T-cell (primary cell): Measurements from ENCODE around the gene IL17RC. TPM values are rescaled to one million over a fixed set of nuclear protein-coding genes. Genes with fewer than 3 reads are reported as not detected.

Source experiments
- ATAC-seq, 4 experiments: fragments of 200-7000 bp in 3 of 4; fragments of 150-1000 bp in 1 of 4; cut with Tn5 transposase; replicated peaks in 1 of 4; 1 replicate in 3 of 4; 2 replicates in 1 of 4; pipeline ENCODE4 v1.10.0; 2021; ENCODE audit warnings: moderate library complexity in 3 of 4, mild to moderate bottlenecking in 2 of 4, moderate number of reproducible peaks in 1 of 4
- CTCF ChIA-PET, 2 donors: fragments of 300-600 bp; sonication (Branson Sonifier 250); formaldehyde crosslinking; loops; one replicate each; lab custom pipeline; 2022; ENCODE audit warnings: antibody characterized with exemption in 2 of 2; lab: Charles Lee
- POLR2A ChIA-PET, 2 donors: fragments of 300-600 bp; sonication (Branson Sonifier 250); formaldehyde crosslinking; loops; one replicate each; lab custom pipeline; 2022; ENCODE audit warnings: antibody characterized with exemption in 2 of 2; lab: Charles Lee
- DNase-seq, 35 experiments: peaks; one replicate each; pipeline versions ENCODE4 v3.0.0 to v3.0.0-alpha.2; 2013 to 2023
- H3K27ac ChIP-seq: one replicate; pipeline ENCODE4 v1.5.1; 2013; ENCODE audit warnings: low read length
- H3K27me3 ChIP-seq, 2 experiments: replicated peaks in 1 of 2; 1 replicate in 1 of 2; 2 replicates in 1 of 2; pipeline versions ENCODE4 v1.6.1 to v1.7.0; 2013; ENCODE audit warnings: low read length in 1 of 2, mixed read lengths in 1 of 2; ENCODE audit not compliant: control insufficient read depth in 2 of 2, insufficient read depth in 2 of 2; ENCODE audit errors: extremely low read depth in 1 of 2
- H3K36me3 ChIP-seq, 2 donors: 1 replicate in 1 of 2; 2 replicates in 1 of 2; pipeline versions ENCODE4 v1.6.1 to v1.7.0; 2013; ENCODE audit warnings: low read length in 1 of 2; ENCODE audit not compliant: control insufficient read depth in 2 of 2, insufficient read depth in 1 of 2; ENCODE audit errors: extremely low read depth in 1 of 2
- H3K4me1 ChIP-seq, 2 experiments: 1 replicate in 1 of 2; 2 replicates in 1 of 2; pipeline versions ENCODE4 v1.6.1 to v1.7.0; 2013; ENCODE audit warnings: low read length in 2 of 2, mixed read lengths in 1 of 2; ENCODE audit not compliant: insufficient read depth in 2 of 2, control insufficient read depth in 1 of 2; ENCODE audit errors: extremely low read depth in 1 of 2
- H3K4me3 ChIP-seq, 2 donors: 1 replicate in 1 of 2; 2 replicates in 1 of 2; pipeline versions ENCODE4 v1.5.1 to v1.7.0; 2013; ENCODE audit warnings: mild to moderate bottlenecking in 2 of 2, low read length in 1 of 2, moderate library complexity in 1 of 2; ENCODE audit not compliant: control insufficient read depth in 1 of 2; ENCODE audit errors: extremely low read depth in 1 of 2
- H3K9me3 ChIP-seq: 2 replicates; pipeline ENCODE4 v1.7.0; 2013
- H3K27ac Mint-ChIP-seq, 2 donors: one replicate each; pipeline ENCODE4 v1.8.0; 2020 to 2021; ENCODE audit warnings: mild to moderate bottlenecking in 2 of 2, mixed read lengths in 2 of 2
- H3K27me3 Mint-ChIP-seq, 2 donors: one replicate each; pipeline ENCODE4 v1.8.0; 2021 to 2022; ENCODE audit warnings: mixed read lengths in 2 of 2
- H3K36me3 Mint-ChIP-seq: one replicate; pipeline ENCODE4 v1.8.0; 2021; ENCODE audit warnings: mixed read lengths
- H3K4me1 Mint-ChIP-seq, 3 donors: one replicate each; pipeline ENCODE4 v1.8.0; 2020 to 2022; ENCODE audit warnings: mixed read lengths in 3 of 3, mild to moderate bottlenecking in 1 of 3
- H3K4me3 Mint-ChIP-seq, 3 donors: one replicate each; pipeline ENCODE4 v1.8.0; 2020 to 2022; ENCODE audit warnings: mild to moderate bottlenecking in 3 of 3, mixed read lengths in 3 of 3, moderate library complexity in 3 of 3
- H3K9me3 Mint-ChIP-seq, 3 donors: one replicate each; pipeline ENCODE4 v1.8.0; 2020 to 2022; ENCODE audit warnings: mixed read lengths in 3 of 3
- WGBS: methylation state at CpG from one replicate; pipeline ENCODE4 v1.1.5; 2013; ENCODE audit warnings: missing lambda C conversion rate; ENCODE audit not compliant: insufficient coverage; 5-methylcytosine and 5-hydroxymethylcytosine counted together
- total RNA-seq, 35 experiments: library from RNA in 6 of 35; stranded (reverse) in 6 of 35; fragments of 120-200 nt in 1 of 35; gene quantifications; one replicate each; pipeline versions ENCODE4 v1.2.1 to v1.2.4 and lab custom pipeline; 2013 to 2026

The IL17RC gene
- total RNA-seq, 5 donors from 2014 or later (not counting 1 experiment from before 2014, with no cell fraction given): 0.54 to 1.2 (median 0.80) TPM

DNA sequence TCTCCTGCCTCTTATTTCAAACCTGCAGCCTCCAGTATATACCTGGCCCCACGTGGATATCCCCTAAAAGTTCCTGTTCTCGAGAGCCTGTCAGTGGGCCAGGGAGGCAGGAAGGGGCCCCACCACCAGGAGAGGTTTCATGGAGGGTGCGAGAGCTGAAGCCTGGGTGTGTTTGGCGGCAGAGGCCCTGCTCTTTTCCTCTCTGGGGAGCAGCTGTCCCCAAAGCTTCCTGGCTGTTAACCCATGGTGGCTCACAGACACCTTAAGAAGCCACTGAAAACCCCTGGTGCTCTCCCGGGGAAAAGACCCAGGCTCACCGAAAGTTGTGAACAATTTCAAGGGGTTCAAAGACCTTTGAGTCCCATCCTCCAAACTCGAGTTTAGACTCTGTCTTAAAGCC lies 34.2 kb downstream of the IL17RC start:
- ATAC-seq: no peak
- peak overlapping the region; percentile 69 to 76 for H3K27ac Mint-ChIP-seq
- peak overlapping the region; percentile 52 to 72 for H3K4me3 ChIP-seq

DNA sequence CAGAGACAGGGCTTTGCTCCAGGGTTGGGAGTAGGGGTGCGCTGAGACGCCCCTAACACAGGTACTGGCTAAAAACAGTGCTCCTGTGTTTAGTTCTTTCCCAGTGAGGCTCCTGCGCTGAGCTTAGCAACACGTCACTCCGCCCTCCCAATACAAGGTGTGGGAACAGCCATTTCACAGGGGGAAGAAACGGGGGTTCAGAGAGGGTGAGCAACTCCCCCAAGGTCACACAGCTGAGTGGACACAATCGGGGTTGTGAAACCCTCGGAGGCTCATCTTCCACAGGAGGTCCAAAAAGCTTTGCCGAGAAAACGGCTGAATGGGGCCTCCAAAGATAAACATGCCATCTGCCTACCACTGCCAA lies 34.7 kb downstream of the IL17RC start:
- peaks cover 15 to 24% (median 21%) of the 10 kb centered on the region in 3 donors for H3K4me1 Mint-ChIP-seq
- H3K9me3 Mint-ChIP-seq: no peaks in the 10 kb centered on the region
- no peaks in the 10 kb centered on the region for H3K27me3 Mint-ChIP-seq
- POLR2A ChIA-PET: interaction anchor here in 1 of 2 donors (1.0 kb wide), 1 partner anchor 18 kb away, joined by 5 read pairs; the partner anchor contains the start of gene CRELD1
- no peaks in the 10 kb centered on the region for H3K9me3 ChIP-seq
- ATAC-seq (peak in 3 of 4 experiments; percentile 7 to 24 (median 21)), DNase-seq (no peak)
- H3K4me3 Mint-ChIP-seq: peak overlapping the region; percentile 79 to 90 (median 85)
- no peaks in the 10 kb centered on the region for H3K36me3 ChIP-seq
- 17% methylated on average over 6 of the region's 10 CpGs for WGBS
- H3K27ac ChIP-seq: no peak overlapping the region
- peaks cover 8 to 18% of the 10 kb centered on the region in 2 experiments for H3K4me1 ChIP-seq
- no peaks in the 10 kb centered on the region for H3K36me3 Mint-ChIP-seq
- H3K27ac Mint-ChIP-seq: peak overlapping the region in 1 of 2 donors; percentile 69
- H3K4me3 ChIP-seq: peak overlapping the region; percentile 52 to 72
- H3K27me3 ChIP-seq: peaks cover 0 to 4% of the 10 kb centered on the region in 2 experiments
- CTCF ChIA-PET: interaction anchor here (1.1 to 2.3 kb wide), 3 partner anchors 19 to 36 kb away, joined by 3 to 21 read pairs (median 4); partner anchors contain the start of gene CRELD1 (in 1 of the 2)

More for the DNA sequence above, 34.2 kb downstream of the IL17RC start:
- no peaks in the 10 kb centered on the region for H3K36me3 ChIP-seq
- H3K4me1 ChIP-seq: peaks cover 8 to 20% of the 10 kb centered on the region in 2 experiments
- Mint-ChIP-seq H3K9me3 (no peaks in the 10 kb centered on the region), H3K4me3 (peak overlapping the region; percentile 79 to 90 (median 85)), H3K4me1 (peaks cover 17 to 24% (median 23%) of the 10 kb centered on the region in 3 donors), H3K27me3 (no peaks in the 10 kb centered on the region), H3K36me3 (no peaks in the 10 kb centered on the region)
- peaks cover 0 to 4% of the 10 kb centered on the region in 2 experiments for H3K27me3 ChIP-seq
- no peak overlapping the region for H3K27ac ChIP-seq
- CTCF ChIA-PET: interaction anchor here in 1 of 2 donors (1.6 to 2.3 kb wide), 2 partner anchors 19 to 37 kb away, joined by 3 to 21 read pairs; partner anchors contain the start of gene CRELD1
- POLR2A ChIA-PET: interaction anchor here in 1 of 2 donors (1.0 kb wide), 1 partner anchor 18 kb away, joined by 5 read pairs; the partner anchor contains the start of gene CRELD1
- DNase-seq: no peak
- 7% methylated on average over 4 of the region's 7 CpGs for WGBS
- no peaks in the 10 kb centered on the region for H3K9me3 ChIP-seq

DNA sequence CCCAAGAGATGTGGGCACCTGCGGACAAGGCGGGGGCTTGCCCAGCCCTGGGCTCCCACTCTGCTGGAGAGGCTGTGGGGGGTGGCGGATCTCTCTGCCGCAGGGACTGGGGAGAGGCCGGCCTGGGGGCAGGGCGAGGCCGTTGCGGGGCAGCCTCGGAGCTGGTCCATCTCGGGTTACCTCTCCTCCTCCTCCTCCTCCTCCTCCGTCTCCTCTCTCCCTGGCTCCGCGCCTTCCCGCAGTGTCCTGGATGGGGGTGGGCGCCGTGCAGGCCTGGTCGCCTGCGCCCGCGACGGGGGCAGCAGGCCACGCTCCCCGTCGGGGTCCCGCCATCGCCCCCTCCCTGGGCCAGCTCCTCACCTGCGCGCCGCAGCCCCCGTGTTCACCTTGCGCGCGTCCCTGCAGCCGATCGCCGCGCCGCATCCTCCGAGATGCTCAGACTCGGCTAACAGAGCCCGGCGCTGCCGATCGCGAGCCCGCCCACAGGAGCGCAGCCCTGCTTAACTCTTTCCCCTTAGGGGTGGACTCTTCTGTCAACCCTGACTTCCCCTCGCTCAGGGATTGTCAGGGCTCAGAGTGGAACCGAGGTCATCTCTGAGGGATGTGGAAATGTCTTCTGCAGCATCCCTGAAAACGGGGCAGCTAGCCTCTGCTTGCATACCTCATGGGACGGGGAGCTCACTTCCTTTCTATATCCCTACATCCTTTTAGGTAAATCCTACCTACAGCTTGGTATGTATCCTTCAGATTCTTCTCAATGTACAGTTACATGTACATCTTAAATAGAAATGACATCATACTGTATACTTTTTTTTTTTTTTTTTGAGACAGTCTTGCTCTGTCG lies 35.3 kb downstream of the IL17RC start, which contains the start of gene PRRT3:
TSS of gene PRRT3 (minus strand) at position 447 of the 844 bp plus-strand sequence. CDS start 2,293 bp downstream, outside the sequence.
- Histone ChIP-seq H3K4me1 (peaks cover 8 to 15% of the 10 kb centered on the region in 2 experiments), H3K27ac (no peak within 1 kb of the TSS), H3K4me3 (peak within 1 kb of the TSS; percentile 52 to 72), H3K9me3 (no peaks in the 10 kb centered on the region), H3K36me3 (no peaks in the 10 kb centered on the region), H3K27me3 (peaks cover 0 to 4% of the 10 kb centered on the region in 2 experiments)
- DNase-seq (peak; percentile 16 to 67 (median 53)), ATAC-seq (peak; percentile 90 to 92 (median 92))
- peaks cover 15 to 24% (median 21%) of the 10 kb centered on the region in 3 donors for H3K4me1 Mint-ChIP-seq
- CTCF ChIA-PET: interaction anchor here (0.7 to 2.3 kb wide), 4 partner anchors 19 to 36 kb away, joined by 3 to 21 read pairs (median 4); partner anchors contain the start of gene CRELD1 (in 1 of the 2)
- H3K27me3 Mint-ChIP-seq: no peaks in the 10 kb centered on the region
- POLR2A ChIA-PET: interaction anchor here in 1 of 2 donors (1.0 kb wide), 1 partner anchor 19 kb away, joined by 5 read pairs; the partner anchor contains the start of gene CRELD1
- WGBS: under 1% methylated on average over 38 of the region's 52 CpGs
- peak within 1 kb of the TSS; percentile 69 to 76 for H3K27ac Mint-ChIP-seq
- H3K36me3 Mint-ChIP-seq: no peaks in the 10 kb centered on the region
- peak within 1 kb of the TSS; percentile 79 to 90 (median 85) for H3K4me3 Mint-ChIP-seq
- H3K9me3 Mint-ChIP-seq: no peaks in the 10 kb centered on the region

DNA sequence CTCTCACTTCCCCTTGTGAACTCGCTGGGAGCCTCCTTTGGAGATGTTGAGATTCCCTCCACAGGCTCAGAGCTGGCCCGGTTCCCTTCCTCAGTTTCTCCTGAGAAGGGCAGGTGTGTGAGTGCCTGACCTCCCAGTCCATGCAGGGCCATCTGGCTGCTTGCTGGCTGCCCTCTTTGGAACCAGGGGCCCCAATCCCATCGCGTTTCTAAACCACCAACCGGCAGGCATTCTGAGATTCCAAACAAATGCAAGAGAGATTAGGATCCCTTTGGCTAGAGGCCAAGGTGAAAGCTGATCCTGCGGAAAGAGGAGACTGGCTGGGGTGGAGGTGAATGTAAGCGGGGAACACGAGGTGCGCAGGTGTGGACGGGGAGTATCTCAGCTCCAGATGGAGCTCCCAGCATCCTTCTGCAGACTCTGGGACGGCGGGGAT lies 38.2 kb downstream of the IL17RC start:
- ChIA-PET POLR2A (no interaction called here), CTCF (interaction anchor here in 1 of 2 donors (1.1 kb wide), 1 partner anchor 23 kb away, joined by 3 read pairs; no protein-coding TSS in a partner anchor)
- H3K27ac Mint-ChIP-seq: no peak overlapping the region
- ATAC-seq (no peak), DNase-seq (no peak)
- H3K9me3 Mint-ChIP-seq: no peaks in the 10 kb centered on the region
- H3K4me1 Mint-ChIP-seq: peaks cover 15 to 24% (median 21%) of the 10 kb centered on the region in 3 donors
- no peaks in the 10 kb centered on the region for H3K36me3 Mint-ChIP-seq
- H3K4me3 Mint-ChIP-seq: no peak overlapping the region
- WGBS: 91% methylated on average over 7 of the region's 12 CpGs
- peaks cover 8 to 15% of the 10 kb centered on the region in 2 experiments for H3K4me1 ChIP-seq
- no peak overlapping the region for H3K27ac ChIP-seq
- no peak overlapping the region for H3K4me3 ChIP-seq
- H3K36me3 ChIP-seq: no peaks in the 10 kb centered on the region
- H3K27me3 Mint-ChIP-seq: no peaks in the 10 kb centered on the region
- H3K9me3 ChIP-seq: no peaks in the 10 kb centered on the region
- peaks cover 0 to 4% of the 10 kb centered on the region in 2 experiments for H3K27me3 ChIP-seq

DNA sequence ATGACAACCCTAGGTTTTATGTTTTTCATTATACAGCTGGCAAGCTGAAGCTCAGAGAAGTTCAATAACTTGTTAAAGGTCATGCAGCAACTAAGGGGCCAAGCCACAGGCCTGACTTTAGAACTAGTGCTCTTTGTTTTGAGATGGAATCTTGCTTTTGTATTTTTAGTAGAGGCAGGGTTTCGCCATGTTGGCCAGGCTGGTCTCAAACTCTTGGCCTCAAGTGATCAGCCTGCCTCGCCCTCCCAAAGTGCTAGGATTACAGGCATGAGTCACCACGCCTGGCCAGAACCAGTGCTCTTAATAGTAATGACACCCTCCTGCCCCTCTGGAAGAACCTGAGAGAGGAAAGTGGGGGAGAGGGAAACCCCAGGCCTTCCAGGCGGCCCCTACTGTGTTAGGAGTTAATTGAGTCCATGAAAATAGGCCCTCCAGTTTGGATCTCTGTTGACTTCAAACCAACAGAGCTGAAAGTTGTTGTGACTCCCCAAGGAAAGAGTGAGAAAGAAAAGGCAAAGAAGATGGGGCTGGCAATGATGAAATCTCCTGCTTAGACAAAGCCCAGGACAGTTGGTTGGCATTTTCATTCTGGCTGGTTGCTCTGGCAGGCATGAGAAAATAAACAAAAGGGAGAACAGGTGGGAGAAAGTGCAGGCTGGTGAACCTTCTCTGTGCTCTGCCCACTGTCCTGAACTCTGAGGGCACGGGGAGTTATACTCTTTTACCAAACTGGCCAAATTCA lies 38.9 kb downstream of the IL17RC start:
- no peak for DNase-seq
- H3K27me3 ChIP-seq: peaks cover 0 to 4% of the 10 kb centered on the region in 2 experiments
- CTCF ChIA-PET: interaction anchor here in 1 of 2 donors (1.1 kb wide), 1 partner anchor 23 kb away, joined by 3 read pairs; no protein-coding TSS in a partner anchor
- H3K36me3 Mint-ChIP-seq: no peaks in the 10 kb centered on the region
- no peak overlapping the region for H3K27ac ChIP-seq
- no peak overlapping the region for H3K27ac Mint-ChIP-seq
- H3K9me3 ChIP-seq: no peaks in the 10 kb centered on the region
- H3K4me3 ChIP-seq: no peak overlapping the region
- ATAC-seq: no peak
- no peaks in the 10 kb centered on the region for H3K9me3 Mint-ChIP-seq
- H3K36me3 ChIP-seq: no peaks in the 10 kb centered on the region
- H3K4me3 Mint-ChIP-seq: no peak overlapping the region
- POLR2A ChIA-PET: no interaction called here
- H3K4me1 ChIP-seq: peaks cover 6 to 15% of the 10 kb centered on the region in 2 experiments
- WGBS: 68% methylated on average over 3 of the region's 5 CpGs
- H3K27me3 Mint-ChIP-seq: no peaks in the 10 kb centered on the region
- H3K4me1 Mint-ChIP-seq: peaks cover 14 to 21% (median 19%) of the 10 kb centered on the region in 3 donors
